Measurements from ENCODE around the gene ALOXE3. TPM values are rescaled to one million over a fixed set of nuclear protein-coding genes. Genes with fewer than 3 reads are reported as not detected.

Gene ALOXE3
- total and polyA plus RNA-seq, 2 of the 8 experiments (the other 6 are each of a cell fraction or from before 2014, with no cell fraction given), result 0.26 TPM; not detected in 1

DNA sequence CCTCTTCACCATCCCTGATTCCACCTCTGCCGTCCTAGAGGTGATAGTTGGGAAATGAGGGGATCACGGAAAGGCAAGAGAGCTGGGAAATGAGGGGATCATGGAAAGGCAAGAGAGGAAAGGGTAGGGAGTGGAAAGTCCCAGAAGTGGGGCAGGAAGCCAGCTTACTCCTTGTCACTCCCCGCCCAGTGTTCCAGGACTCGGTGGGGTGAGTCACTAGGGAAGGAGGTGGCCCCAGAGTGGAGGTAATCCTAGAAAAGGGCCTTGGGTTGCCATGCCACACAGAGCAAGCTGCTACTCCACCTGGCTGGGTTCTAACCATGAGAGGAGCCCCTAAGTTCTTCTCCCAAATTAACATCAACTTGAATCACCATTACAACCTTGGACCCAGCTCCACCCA lies 14.8 kb downstream of the ALOXE3 start:
- DNase-seq (ENCODE audit: low read depth in 1 of 2, low spot score in 2 of 2) (no peak), FAIRE-seq (no peak)
- POLR2A ChIA-PET (ENCODE audit: partially characterized antibody), result interaction anchor here (0.7 kb wide), 1 partner anchor 13 kb away, joined by 4 read pairs; no protein-coding TSS in a partner anchor
- TF ChIP-seq POLR2A (IDR thresholded peaks at IDR 0.05; ENCODE audit: control extremely low read depth in 1 of 2, low read depth in 2 of 2, low read length in 2 of 2) (no peak), TAF1 (IDR thresholded peaks at IDR 0.05; ENCODE audit: low read depth, low read length) (no peak), RXRA (IDR thresholded peaks at IDR 0.05; ENCODE audit: insufficient read depth, low read depth, low read length) (no peak), RNF2 (IDR thresholded peaks at IDR 0.05; ENCODE audit: borderline replicate concordance, low read depth, low read length, missing control alignments, poor library complexity, severe bottlenecking) (no peak), TBP (IDR thresholded peaks at IDR 0.05; ENCODE audit: low read depth, low read length) (no peak), SP1 (IDR thresholded peaks at IDR 0.05; ENCODE audit: low read depth, low read length) (no peak)
- TF ChIP-seq, protein P1, sequence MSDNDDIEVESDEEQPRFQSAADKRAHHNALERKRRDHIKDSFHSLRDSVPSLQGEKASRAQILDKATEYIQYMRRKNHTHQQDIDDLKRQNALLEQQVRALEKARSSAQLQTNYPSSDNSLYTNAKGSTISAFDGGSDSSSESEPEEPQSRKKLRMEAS (IDR thresholded peaks at IDR 0.05), result no peak

More for the DNA sequence above, 14.8 kb downstream of the ALOXE3 start:
- WGBS, 2 experiments (ENCODE audit: extremely low coverage in 1 of 2, insufficient coverage in 1 of 2, insufficient read length in 1 of 2, insufficient replicate concordance in 2 of 2, low coverage in 1 of 2, low lambda C conversion rate in 2 of 2, missing lambda C conversion rate in 1 of 2), result 94% methylated on average over 4 of the region's 4 CpGs; no CpG with 5 or more reads in 1 of the 2 experiments
- Histone ChIP-seq H2BK5ac (ENCODE audit: low read depth, low read length) (no peak overlapping the region), H2AFZ (ENCODE audit: low read length) (no peak overlapping the region), H4K5ac (ENCODE audit: insufficient read length, low read depth, low read length) (no peak overlapping the region), H3K4me2 (ENCODE audit: insufficient read depth in 1 of 2, low read depth in 2 of 2, low read length in 2 of 2) (no peak overlapping the region), H3K79me2 (ENCODE audit: control insufficient read depth in 1 of 2, insufficient read depth in 2 of 2, low read length in 2 of 2) (no peaks in the 10 kb centered on the region), H3K27ac (ENCODE audit: low read depth, low read length) (no peak overlapping the region), H4K91ac (replicated peaks; ENCODE audit: insufficient read length, low read length) (no peak overlapping the region), H2BK120ac (replicated peaks; ENCODE audit: low read depth, low read length) (no peak overlapping the region), H3K9me3 (ENCODE audit: insufficient read depth in 2 of 2, low read depth in 1 of 2, low read length in 1 of 2) (no peaks in the 10 kb centered on the region), H2BK20ac (ENCODE audit: low read length) (no peak overlapping the region), H3K14ac (ENCODE audit: insufficient read length) (no peak overlapping the region), H3K4me1 (replicated peaks in 1 of 4; ENCODE audit: control insufficient read depth in 3 of 4, insufficient read depth in 4 of 4, low read length in 3 of 4) (no peaks in the 10 kb centered on the region), H3K56ac (replicated peaks; ENCODE audit: insufficient read length, low read depth, low read length) (no peak overlapping the region), H3K23me2 (ENCODE audit: low read depth, low read length) (no peaks in the 10 kb centered on the region), H3K4ac (replicated peaks; ENCODE audit: insufficient read length, low read depth, low read length) (no peak overlapping the region), H3K27me3 (replicated peaks in 1 of 4; ENCODE audit: control insufficient read depth in 3 of 4, extremely low read depth in 1 of 4, insufficient read depth in 3 of 4, low read length in 3 of 4) (peaks cover 0 to 5% (median 3%) of the 10 kb centered on the region in 4 experiments; a peak in 4 of 7 replicates), H3K36me3 (ENCODE audit: control insufficient read depth in 2 of 4, insufficient read depth in 4 of 4, low read length in 3 of 4) (no peaks in the 10 kb centered on the region), H2AK5ac (ENCODE audit: low read depth, low read length) (no peak overlapping the region), H2BK15ac (ENCODE audit: low read length) (no peak overlapping the region), H3K79me1 (ENCODE audit: low read depth, low read length) (no peaks in the 10 kb centered on the region), H4K20me1 (replicated peaks in 1 of 2; ENCODE audit: control insufficient read depth in 1 of 2, insufficient read depth in 2 of 2, low read length in 2 of 2) (no peaks in the 10 kb centered on the region), H4K8ac (ENCODE audit: extremely low read depth, insufficient read depth, low read length) (no peak overlapping the region), H3K18ac (ENCODE audit: extremely low read depth, low read length) (no peak overlapping the region), H2BK12ac (ENCODE audit: low read depth, low read length) (no peak overlapping the region), H3K4me3 (ENCODE audit: extremely low read depth in 1 of 4, insufficient read depth in 2 of 4, low read depth in 3 of 4, low read length in 4 of 4) (no peak overlapping the region), H3K9ac (replicated peaks in 1 of 4; ENCODE audit: extremely low read depth in 1 of 4, low read depth in 3 of 4, low read length in 3 of 4) (no peak overlapping the region), H3K23ac (ENCODE audit: insufficient read length) (no peak overlapping the region)
- CTCF ChIA-PET (ENCODE audit: partially characterized antibody), result interaction anchor here (2.6 to 23.3 kb wide), 5 partner anchors 7 to 44 kb away, joined by 7 to 501 read pairs (median 116); partner anchors contain the start of genes ALOX12B and ALOXE3

Measured in H1 (cell line).